GM12878 (cell line): ENCODE measurements around the gene KAT2B. TPM values are rescaled to one million over a fixed set of nuclear protein-coding genes. Genes with fewer than 3 reads are reported as not detected.

Experiments used
- BRCA1 ChIP-seq: IDR thresholded peaks from 2 replicates; pipeline ENCODE4 v1.6.1; 2011; ENCODE audit warnings: low read depth, low read length, improper control_type of control experiment
- CHD1 ChIP-seq: IDR thresholded peaks from 2 replicates; pipeline ENCODE4 v1.6.1; 2012; ENCODE audit warnings: low read depth, low read length, improper control_type of control experiment
- CREB1 ChIP-seq: IDR thresholded peaks from 2 replicates; pipeline ENCODE4 v1.6.1; 2012; ENCODE audit warnings: low read depth, mild to moderate bottlenecking, inconsistent platforms
- EED ChIP-seq: sonication (generic); IDR thresholded peaks from 2 replicates; pipeline ENCODE4 v1.6.1; 2016; ENCODE audit warnings: antibody characterized with exemption, low read depth
- EP300 ChIP-seq, 2 experiments: fragments of 150-350 bp in 1 of 2; IDR thresholded peaks; 2 replicates each; pipeline ENCODE4 v1.6.1; 2011 to 2012; ENCODE audit warnings: low read depth in 2 of 2, low read length in 2 of 2, borderline replicate concordance in 1 of 2, improper control_type of control experiment in 1 of 2, inconsistent platforms in 1 of 2; ENCODE audit not compliant: control insufficient read depth in 1 of 2
- ETV6 ChIP-seq, 2 experiments: fragments of 450-650 bp in 1 of 2; IDR thresholded peaks in 1 of 2; conservative IDR thresholded peaks in 1 of 2; 2 replicates each; pipeline ENCODE4 v1.6.1; 2014; ENCODE audit warnings: antibody characterized with exemption in 1 of 2, borderline replicate concordance in 1 of 2, low read depth in 1 of 2, mild to moderate bottlenecking in 1 of 2, moderate library complexity in 1 of 2
- HCFC1 ChIP-seq: fragments of 150-350 bp; IDR thresholded peaks from 2 replicates; pipeline ENCODE4 v1.6.1; 2014; ENCODE audit warnings: low read length
- KAT2A ChIP-seq: conservative IDR thresholded peaks from 2 replicates; pipeline ENCODE4 v1.6.1; 2011; ENCODE audit warnings: low read depth, low read length; ENCODE audit not compliant: control insufficient read depth
- MLLT1 ChIP-seq: fragments of 450-650 bp; IDR thresholded peaks from 2 replicates; pipeline ENCODE4 v1.6.1; 2016; ENCODE audit warnings: mild to moderate bottlenecking
- POU2F2 ChIP-seq: IDR thresholded peaks from 3 replicates; pipeline ENCODE4 v1.6.1; 2011; ENCODE audit warnings: low read depth, mild to moderate bottlenecking, low read length, borderline replicate concordance
- RFX5 ChIP-seq: IDR thresholded peaks from 2 replicates; pipeline ENCODE4 v1.6.1; 2011; ENCODE audit warnings: low read depth, low read length, improper control_type of control experiment
- SKIL ChIP-seq: fragments of 450-650 bp; IDR thresholded peaks from 2 replicates; pipeline ENCODE4 v1.6.1; 2017; ENCODE audit warnings: mild to moderate bottlenecking, low read depth, inconsistent platforms; ENCODE audit not compliant: poor library complexity, severe bottlenecking
- SMAD5 ChIP-seq: IDR thresholded peaks from 2 replicates; pipeline ENCODE4 v1.6.1; 2016; ENCODE audit warnings: antibody characterized with exemption, low read depth
- polyA plus RNA-seq, 11 experiments: library from polyadenylated mRNA; depleted of rRNA in 4 of 11; unstranded in 6 of 11; stranded (reverse) in 5 of 11; fragments of >200 nt; fragmentation: Nextera tagmentation in 4 of 11; fragmentation: Illumina TruSeq in 1 of 11; extraction: Ambion mirVana in 4 of 11; extraction: Trizol in 1 of 11; gene quantifications; 1 replicate in 1 of 11; 2 replicates in 10 of 11; pipeline versions ENCODE4 v1.2.1 to v1.2.3, GENCODE V29; 2011 to 2016; ENCODE audit warnings: inconsistent platforms in 2 of 11, missing spikeins in 2 of 11, low read depth in 1 of 11
- total RNA-seq, 4 experiments: library from RNA; depleted of rRNA in 3 of 4; stranded (reverse); fragments of >200 nt in 3 of 4; fragmentation: Illumina TruSeq in 1 of 4; extraction: Trizol in 1 of 4; gene quantifications; 2 replicates each; pipeline versions ENCODE4 v1.2.1 to v1.2.3, GENCODE V29; 2013 to 2021

KAT2B gene
- total and polyA plus RNA-seq, 10 of the 15 experiments (the other 5 are each of a cell fraction or from before 2014, with no cell fraction given): 2.9 to 15.2 (median 10.2) TPM

GRCh38 chr3:20154078-20154477 lies 113.8 kb downstream of the KAT2B start (continued):
- no peak for TF ChIP-seq SKIL
- TF ChIP-seq CREB1: no peak
- TF ChIP-seq MLLT1: no peak
- no peak for TF ChIP-seq SMAD5
- no peak for TF ChIP-seq EP300 (IDR thresholded peaks at IDR 0.05; ENCODE audit: borderline replicate concordance in 1 of 2, control insufficient read depth in 1 of 2, low read depth in 2 of 2, low read length in 2 of 2)
- TF ChIP-seq ETV6 (conservative IDR thresholded peaks at IDR 0.05 in 1 of 2, IDR thresholded peaks at IDR 0.05 in 1 of 2; ENCODE audit: borderline replicate concordance in 1 of 2, low read depth in 1 of 2): no peak
- no peak for TF ChIP-seq EED
- TF ChIP-seq HCFC1: no peak
- no peak for TF ChIP-seq BRCA1
- TF ChIP-seq KAT2A: no peak
- TF ChIP-seq CHD1: no peak
- no peak for TF ChIP-seq RFX5
- no peak for TF ChIP-seq POU2F2
- TF ChIP-seq, all 136 proteins: peak for 0
